ENCODE data around the gene CLEC3B.

The CLEC3B gene

DNA sequence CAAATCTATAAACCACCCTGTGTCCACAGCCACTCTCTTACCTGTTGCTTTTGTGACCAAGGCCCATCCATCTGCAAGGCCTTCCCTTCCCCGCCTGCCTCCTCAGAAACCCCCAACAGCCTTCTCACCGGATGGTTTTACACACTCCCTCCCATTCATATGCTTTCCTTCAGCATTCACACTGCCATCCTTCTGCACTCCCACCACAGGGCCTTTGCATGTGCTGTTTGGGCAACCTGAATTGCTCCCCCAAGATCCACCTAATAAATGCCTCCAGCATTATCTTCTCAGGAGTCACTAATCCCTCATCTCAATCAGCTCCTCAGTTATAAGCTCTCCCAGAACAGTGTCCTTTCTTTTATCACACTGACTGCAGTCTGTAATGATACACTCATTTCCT is 6.0 kb downstream of the CLEC3B start:
- TF ChIP-seq, protein P1, sequence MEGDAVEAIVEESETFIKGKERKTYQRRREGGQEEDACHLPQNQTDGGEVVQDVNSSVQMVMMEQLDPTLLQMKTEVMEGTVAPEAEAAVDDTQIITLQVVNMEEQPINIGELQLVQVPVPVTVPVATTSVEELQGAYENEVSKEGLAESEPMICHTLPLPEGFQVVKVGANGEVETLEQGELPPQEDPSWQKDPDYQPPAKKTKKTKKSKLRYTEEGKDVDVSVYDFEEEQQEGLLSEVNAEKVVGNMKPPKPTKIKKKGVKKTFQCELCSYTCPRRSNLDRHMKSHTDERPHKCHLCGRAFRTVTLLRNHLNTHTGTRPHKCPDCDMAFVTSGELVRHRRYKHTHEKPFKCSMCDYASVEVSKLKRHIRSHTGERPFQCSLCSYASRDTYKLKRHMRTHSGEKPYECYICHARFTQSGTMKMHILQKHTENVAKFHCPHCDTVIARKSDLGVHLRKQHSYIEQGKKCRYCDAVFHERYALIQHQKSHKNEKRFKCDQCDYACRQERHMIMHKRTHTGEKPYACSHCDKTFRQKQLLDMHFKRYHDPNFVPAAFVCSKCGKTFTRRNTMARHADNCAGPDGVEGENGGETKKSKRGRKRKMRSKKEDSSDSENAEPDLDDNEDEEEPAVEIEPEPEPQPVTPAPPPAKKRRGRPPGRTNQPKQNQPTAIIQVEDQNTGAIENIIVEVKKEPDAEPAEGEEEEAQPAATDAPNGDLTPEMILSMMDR (IDR thresholded peaks at IDR 0.05; ENCODE audit: low read depth, low read length): no peak
- Histone ChIP-seq H3K36me3 (no peaks in the 10 kb centered on the region), H3K27me3 (ENCODE audit: insufficient read depth, low read depth, severe bottlenecking) (no peaks in the 10 kb centered on the region), H3K4me3 (ENCODE audit: low read depth, low read length) (no peak overlapping the region), H3K27ac (no peak overlapping the region), H3K9me3 (ENCODE audit: severe bottlenecking) (no peaks in the 10 kb centered on the region)
- no peak for DNase-seq

DNA sequence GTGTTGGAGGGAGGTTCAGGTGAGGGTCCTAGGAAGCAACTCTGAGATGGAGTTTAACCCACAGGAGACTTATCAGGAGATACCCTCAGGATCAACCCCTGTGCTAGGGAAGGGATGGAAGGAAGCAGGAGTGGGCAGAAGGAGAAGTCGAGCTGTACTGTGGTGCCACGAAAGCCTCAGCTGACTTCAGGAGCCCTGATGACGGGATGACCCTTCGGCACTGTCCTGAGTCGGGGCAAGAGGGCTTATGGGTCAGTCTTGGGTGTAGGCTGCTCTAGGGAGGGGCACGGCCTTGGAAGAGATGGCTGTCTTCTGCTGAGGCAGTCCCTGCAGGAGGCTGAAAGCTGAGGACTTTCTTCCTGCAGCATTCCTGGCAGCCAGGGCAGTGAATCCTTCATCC is 7.7 kb downstream of the CLEC3B start:
- TF ChIP-seq, protein P1 (IDR thresholded peaks at IDR 0.05; ENCODE audit: low read depth, low read length): no peak

DNA sequence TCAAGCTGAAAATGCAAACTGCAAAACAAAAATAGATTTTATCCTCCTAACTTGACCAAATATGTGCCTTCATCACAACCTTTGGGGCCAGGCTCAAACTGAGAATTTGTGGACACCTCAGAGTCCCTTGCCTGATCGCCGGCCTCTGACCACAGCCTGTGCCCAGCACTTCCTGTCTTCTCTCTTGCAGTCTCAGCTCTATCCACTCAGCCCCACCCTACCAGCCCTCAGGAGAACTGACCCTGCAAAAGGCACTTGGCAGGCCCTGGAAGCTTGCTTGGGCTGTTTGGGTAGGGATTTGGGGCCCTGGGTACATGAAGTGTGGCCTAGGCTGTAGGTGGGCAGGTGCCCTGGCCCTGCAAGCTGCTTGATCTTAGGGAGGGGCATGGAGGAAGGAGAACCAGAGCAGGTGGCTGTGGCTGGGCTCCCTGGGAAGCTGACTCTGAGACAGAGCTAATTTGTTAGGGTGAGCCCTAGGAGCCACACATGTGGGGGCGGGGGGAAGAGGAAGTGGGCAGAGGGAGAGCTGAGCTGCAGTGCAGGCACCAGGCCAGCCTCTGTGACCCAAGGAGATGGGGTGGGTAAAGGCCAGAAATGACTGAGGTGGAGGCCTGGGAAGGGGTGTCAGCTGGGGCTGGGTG is 8.6 kb downstream of the CLEC3B start:
- DNase-seq: peak; percentile 32
- no peaks in the 10 kb centered on the region for H3K36me3 ChIP-seq
- TF ChIP-seq, protein P1 (IDR thresholded peaks at IDR 0.05; ENCODE audit: low read depth, low read length): no peak
- H3K27me3 ChIP-seq (ENCODE audit: insufficient read depth, low read depth, severe bottlenecking): no peaks in the 10 kb centered on the region
- no peak overlapping the region for H3K4me3 ChIP-seq (ENCODE audit: low read depth, low read length)
- H3K27ac ChIP-seq: no peak overlapping the region
- no peaks in the 10 kb centered on the region for H3K9me3 ChIP-seq (ENCODE audit: severe bottlenecking)

More for the DNA sequence above, 7.7 kb downstream of the CLEC3B start:
- no peak overlapping the region for H3K4me3 ChIP-seq (ENCODE audit: low read depth, low read length)
- DNase-seq: no peak
- no peaks in the 10 kb centered on the region for H3K27me3 ChIP-seq (ENCODE audit: insufficient read depth, low read depth, severe bottlenecking)
- no peak overlapping the region for H3K27ac ChIP-seq
- no peaks in the 10 kb centered on the region for H3K9me3 ChIP-seq (ENCODE audit: severe bottlenecking)
- no peaks in the 10 kb centered on the region for H3K36me3 ChIP-seq

DNA sequence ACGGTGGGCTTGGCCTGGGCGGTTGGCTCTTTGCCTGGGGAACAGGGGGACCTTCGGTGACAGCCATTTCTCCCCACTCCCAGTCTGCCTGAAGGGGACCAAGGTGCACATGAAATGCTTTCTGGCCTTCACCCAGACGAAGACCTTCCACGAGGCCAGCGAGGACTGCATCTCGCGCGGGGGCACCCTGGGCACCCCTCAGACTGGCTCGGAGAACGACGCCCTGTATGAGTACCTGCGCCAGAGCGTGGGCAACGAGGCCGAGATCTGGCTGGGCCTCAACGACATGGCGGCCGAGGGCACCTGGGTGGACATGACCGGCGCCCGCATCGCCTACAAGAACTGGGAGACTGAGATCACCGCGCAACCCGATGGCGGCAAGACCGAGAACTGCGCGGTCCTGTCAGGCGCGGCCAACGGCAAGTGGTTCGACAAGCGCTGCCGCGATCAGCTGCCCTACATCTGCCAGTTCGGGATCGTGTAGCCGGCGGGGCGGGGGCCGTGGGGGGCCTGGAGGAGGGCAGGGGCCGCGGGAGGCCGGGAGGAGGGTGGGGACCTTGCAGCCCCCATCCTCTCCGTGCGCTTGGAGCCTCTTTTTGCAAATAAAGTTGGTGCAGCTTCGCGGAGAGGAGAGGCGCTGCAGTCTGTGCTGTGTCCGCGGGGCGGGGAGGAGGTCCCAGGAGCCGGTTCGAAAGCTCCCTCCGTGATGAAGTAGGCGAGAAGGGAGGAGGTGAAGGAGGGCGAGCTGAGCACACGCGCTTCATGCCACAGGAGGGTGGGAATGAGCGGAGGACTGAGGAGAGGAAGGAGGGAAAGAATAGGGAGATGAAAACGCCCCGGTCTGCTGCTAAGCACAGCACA is 9.6 kb downstream of the CLEC3B start:
- TF ChIP-seq, protein P1 (IDR thresholded peaks at IDR 0.05; ENCODE audit: low read depth, low read length): no peak

DNA sequence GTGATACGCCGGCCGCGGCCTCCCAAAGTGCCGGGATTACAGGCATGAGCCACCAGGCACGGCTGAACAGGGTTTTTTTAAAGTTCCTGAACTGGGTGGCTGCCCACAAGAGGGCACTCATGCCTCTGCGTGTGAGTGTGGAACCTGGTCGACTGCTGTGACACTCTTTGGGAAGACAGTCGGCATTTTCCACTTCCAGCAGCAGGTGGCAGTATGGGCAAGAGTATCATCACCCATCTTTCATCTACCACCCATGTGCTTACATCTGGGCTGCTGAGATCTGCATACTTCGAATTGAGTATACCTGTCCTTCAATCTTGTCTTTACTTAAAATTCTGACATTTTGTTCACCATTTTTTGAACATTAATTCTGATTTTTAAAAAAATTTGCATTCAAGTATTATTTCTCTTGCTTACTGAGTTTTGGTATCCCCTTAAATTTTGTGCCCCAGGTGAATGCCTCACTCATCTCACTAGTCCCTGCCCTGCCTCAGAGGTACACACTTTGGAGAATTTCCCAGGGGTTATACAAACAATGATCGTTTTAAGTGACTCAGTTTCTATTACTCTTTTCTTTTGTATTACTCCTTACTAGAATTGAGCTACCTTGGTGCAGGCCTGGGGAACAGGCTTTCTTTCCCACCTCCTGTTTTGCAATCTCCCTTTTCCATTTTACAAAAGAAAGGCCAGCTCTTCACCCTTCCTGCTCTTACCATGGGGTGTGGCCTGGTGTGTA is 11.8 kb downstream of the CLEC3B start:
- peak overlapping the region; percentile 11; the same call in 1 of the 2 replicates for H3K4me3 ChIP-seq (ENCODE audit: low read depth, low read length)
- no peaks in the 10 kb centered on the region for H3K27me3 ChIP-seq (ENCODE audit: insufficient read depth, low read depth, severe bottlenecking)
- no peaks in the 10 kb centered on the region for H3K9me3 ChIP-seq (ENCODE audit: severe bottlenecking)
- no peaks in the 10 kb centered on the region for H3K36me3 ChIP-seq
- DNase-seq: peak; percentile 93
- H3K27ac ChIP-seq: no peak overlapping the region
- TF ChIP-seq, protein P1 (IDR thresholded peaks at IDR 0.05; ENCODE audit: low read depth, low read length): peak; percentile 93

More for the DNA sequence above, 9.6 kb downstream of the CLEC3B start:
- no peaks in the 10 kb centered on the region for H3K27me3 ChIP-seq (ENCODE audit: insufficient read depth, low read depth, severe bottlenecking)
- no peak for DNase-seq
- H3K27ac ChIP-seq: no peak overlapping the region
- no peaks in the 10 kb centered on the region for H3K36me3 ChIP-seq
- no peak overlapping the region for H3K4me3 ChIP-seq (ENCODE audit: low read depth, low read length)
- H3K9me3 ChIP-seq (ENCODE audit: severe bottlenecking): no peaks in the 10 kb centered on the region

All from WERI-Rb-1 (cell line).